Omental fat pad (tissue), 4 donors: ENCODE data around the gene FAM180A. TPM values are rescaled to one million over a fixed set of nuclear protein-coding genes. Genes with fewer than 3 reads are reported as not detected.

Experiments used
- ATAC-seq: fragments of 150-250 bp; one replicate; pipeline ENCODE4 v1.9.1; 2016; ENCODE audit warnings: mild to moderate bottlenecking, moderate library complexity; ENCODE audit not compliant: low FRiP score
- DNase-seq: peaks from one replicate; pipeline ENCODE4 v3.0.0-alpha.2; 2019; ENCODE audit warnings: low spot score
- total RNA-seq, 4 donors: library from RNA; depleted of rRNA; stranded (reverse); fragments of >200 nt; gene quantifications; one replicate each; pipeline ENCODE4 v1.1.0, GENCODE V29; 2016
- TF ChIP-seq, protein P1 (sequence below), 3 donors: fragments of 450-650 bp; IDR thresholded peaks; one replicate each; pipeline ENCODE4 v1.5.1; 2016 to 2017; ENCODE audit warnings: antibody characterized with exemption in 3 of 3, mild to moderate bottlenecking in 3 of 3, moderate library complexity in 2 of 3

The FAM180A gene
- total RNA-seq, 4 donors from 2014 or later: 1.9 to 30.5 (median 9.8) TPM

DNA sequence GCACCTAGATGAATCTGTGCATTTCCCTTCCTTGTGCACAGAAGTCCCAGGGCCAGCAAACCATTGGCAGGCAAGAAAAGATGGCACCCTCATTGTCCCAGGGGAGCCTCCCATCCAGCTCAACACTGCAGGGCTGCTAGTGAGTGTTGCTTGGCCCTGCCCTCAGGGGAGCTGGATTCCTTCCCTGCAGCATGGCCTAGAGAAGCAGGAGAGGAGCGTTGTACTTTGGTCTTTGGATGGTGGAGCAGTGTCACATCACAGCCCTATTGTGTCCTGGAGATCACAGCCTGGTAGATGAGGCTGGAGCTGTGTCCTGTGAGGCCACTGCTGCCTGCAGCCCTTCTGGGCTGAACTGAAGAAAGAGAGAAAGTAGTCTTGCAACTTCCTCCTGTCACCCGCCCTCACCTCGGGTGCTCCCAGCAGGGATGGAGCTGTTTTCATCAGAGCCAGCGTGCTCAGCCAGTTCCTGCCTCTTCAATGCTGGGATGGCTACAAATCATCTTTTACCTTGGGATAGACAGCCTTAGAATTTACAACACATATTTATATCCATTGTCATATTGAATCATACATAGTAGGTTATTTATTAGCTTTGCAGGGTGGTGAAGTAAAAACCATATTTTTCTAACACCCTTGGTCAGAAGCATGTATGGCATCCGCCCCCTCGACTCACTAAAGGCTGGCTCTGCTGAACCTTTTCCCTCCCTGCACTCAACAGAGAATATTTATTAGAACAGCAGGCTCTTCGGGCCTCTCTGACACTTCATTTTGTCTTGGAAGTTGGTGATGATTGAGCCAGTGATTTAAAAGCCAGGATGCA is 43.1 kb upstream of the FAM180A start:
- TF ChIP-seq, protein P1, sequence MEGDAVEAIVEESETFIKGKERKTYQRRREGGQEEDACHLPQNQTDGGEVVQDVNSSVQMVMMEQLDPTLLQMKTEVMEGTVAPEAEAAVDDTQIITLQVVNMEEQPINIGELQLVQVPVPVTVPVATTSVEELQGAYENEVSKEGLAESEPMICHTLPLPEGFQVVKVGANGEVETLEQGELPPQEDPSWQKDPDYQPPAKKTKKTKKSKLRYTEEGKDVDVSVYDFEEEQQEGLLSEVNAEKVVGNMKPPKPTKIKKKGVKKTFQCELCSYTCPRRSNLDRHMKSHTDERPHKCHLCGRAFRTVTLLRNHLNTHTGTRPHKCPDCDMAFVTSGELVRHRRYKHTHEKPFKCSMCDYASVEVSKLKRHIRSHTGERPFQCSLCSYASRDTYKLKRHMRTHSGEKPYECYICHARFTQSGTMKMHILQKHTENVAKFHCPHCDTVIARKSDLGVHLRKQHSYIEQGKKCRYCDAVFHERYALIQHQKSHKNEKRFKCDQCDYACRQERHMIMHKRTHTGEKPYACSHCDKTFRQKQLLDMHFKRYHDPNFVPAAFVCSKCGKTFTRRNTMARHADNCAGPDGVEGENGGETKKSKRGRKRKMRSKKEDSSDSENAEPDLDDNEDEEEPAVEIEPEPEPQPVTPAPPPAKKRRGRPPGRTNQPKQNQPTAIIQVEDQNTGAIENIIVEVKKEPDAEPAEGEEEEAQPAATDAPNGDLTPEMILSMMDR (IDR thresholded peaks at IDR 0.05): no peak
- ATAC-seq (no peak), DNase-seq (no peak)

DNA sequence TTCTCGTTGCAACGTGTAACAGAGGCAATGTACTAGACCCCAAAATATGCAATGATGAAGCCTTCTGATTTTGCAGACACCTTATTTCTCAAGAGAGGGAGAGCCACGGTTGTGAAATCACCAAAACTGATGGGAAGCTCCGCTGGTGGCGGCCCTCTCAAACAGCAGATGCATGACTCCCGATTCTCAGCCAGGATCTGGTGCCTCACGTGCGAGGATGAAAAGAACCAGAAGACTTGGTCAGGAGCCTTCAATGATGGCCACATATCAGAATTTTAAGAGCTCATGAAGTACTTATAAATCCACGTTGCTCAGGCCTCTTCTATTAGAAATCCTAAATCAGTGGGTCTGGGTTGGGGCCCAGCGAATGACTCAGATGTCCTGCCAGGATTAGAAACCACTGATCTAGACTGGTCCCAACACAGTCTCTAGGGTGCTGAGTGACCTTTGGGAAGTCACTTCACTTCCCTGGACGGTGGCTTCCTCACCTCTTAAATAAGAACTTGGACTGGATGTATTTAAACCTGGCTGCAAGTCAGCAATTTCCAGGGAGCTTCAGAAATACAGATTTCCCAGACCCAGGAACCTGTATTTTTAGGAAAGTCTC is 41.9 kb upstream of the FAM180A start:
- DNase-seq: no peak
- TF ChIP-seq, protein P1 (IDR thresholded peaks at IDR 0.05): no peak
- ATAC-seq: no peak

DNA sequence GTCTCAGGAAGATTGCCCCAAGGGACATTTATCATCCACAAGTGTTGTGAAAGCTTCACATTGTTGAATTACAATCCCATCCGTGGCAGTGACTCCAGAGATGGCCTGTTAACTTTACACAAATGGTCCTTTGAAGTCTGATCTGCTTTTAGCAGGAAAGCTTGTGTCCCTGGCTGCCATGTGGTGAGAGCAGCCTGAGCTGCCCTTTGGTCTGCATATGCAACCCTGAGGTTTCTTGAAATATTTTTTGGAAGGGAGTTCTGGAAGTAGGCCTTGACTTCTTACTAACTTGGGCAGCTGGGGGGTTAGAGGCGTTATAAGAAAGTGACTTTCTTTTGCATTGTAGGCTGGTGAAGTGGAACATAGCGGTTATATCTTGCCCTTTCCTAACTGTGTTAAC is 41.3 kb upstream of the FAM180A start:
- ATAC-seq (no peak), DNase-seq (no peak)
- TF ChIP-seq, protein P1 (IDR thresholded peaks at IDR 0.05): no peak

DNA sequence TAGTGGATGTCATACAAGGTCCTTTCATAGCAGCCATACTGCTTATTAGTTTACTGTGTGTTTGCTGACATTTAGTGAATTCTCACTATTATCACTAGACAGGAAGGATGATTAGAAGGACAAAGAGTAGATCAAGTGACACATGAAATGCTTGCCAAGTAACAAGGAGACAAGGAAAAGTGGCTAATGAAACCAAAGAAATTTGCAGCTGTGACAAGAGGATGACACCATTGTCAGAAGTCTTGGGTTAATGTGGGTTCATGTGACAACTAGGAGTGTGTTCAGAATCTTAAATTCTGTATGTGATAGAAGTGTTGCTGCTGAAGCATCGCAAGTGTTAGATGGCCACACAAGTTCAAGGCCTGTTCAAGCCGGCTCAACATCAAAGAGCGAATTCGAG is 40.8 kb upstream of the FAM180A start:
- TF ChIP-seq, protein P1 (IDR thresholded peaks at IDR 0.05): no peak
- ATAC-seq (no peak), DNase-seq (no peak)

DNA sequence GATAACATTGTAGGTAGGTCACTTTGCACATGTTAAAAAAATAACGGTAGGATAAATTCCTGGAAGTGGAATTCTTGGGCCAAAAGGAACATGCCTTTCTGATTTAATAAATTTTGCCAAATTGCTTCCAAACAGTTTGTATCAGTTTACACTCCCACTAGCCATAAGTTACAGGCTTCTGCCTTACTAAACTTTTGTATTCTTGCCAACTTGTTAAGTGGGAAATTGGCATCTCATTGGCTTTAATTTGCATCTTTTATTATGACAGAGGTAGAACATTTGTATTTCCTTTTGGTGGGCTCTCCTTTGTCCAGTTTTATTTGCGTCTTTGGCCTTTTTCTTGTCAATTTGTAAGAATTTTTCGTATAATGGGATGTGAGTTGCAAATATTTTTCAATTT is 38.3 kb upstream of the FAM180A start:
- DNase-seq (no peak), ATAC-seq (no peak)

DNA sequence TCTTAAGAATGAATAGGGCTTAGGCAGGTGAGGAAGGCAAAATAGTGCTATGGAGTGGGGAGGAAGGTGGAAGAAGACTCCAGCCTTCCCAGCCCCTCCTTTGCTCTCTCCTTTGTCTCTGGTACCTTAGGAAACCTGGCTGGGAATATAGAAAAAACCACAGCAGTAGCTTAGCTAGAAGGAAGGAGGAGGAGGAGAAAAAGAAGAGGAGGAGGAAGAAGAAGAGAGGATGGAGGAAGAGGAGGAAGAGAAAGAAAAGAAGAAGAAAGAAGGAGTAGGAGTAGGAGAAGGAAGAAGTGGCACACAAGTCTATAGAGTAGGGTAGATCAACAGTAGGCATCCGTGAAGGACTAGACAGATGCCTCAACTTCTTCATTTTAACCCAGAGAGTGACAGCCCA is 36.5 kb upstream of the FAM180A start:
- DNase-seq (no peak), ATAC-seq (no peak)
- TF ChIP-seq, protein P1 (IDR thresholded peaks at IDR 0.05): no peak

More for the DNA sequence above, 38.3 kb upstream of the FAM180A start:
- TF ChIP-seq, protein P1 (IDR thresholded peaks at IDR 0.05): no peak

DNA sequence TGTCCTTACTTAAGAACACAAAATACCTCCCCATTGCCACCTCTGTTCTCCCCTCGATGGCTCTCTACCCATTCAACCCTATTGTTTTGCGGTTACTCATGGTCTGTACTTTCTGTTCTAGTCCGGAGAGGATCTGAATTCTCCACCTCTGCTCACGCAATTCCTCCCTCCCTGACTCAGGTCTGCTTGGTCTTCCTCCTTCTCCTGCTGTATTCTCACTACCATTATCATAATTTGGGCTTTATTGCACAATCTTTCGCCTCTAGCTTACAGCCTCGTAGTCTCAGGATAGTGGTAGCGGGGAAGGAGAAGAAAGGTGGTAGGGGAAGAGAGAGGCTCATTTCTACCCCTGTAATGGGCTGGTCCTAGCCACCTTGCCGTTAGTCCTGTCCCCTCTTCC is 35.4 kb upstream of the FAM180A start:
- ATAC-seq (no peak), DNase-seq (no peak)
- TF ChIP-seq, protein P1 (IDR thresholded peaks at IDR 0.05): no peak
